ENCODE results near the gene HTRA1.

HTRA1 gene

DNA sequence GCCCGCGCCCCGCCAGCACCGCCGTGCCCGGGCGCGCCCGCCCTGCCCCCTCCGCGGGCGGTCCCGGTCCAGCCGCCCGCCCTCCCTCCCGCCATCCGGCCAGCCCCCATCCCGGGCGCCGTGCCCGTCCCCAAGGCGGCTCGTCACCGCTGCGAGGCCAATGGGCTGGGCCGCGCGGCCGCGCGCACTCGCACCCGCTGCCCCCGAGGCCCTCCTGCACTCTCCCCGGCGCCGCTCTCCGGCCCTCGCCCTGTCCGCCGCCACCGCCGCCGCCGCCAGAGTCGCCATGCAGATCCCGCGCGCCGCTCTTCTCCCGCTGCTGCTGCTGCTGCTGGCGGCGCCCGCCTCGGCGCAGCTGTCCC lies at the start of gene HTRA1:
HTRA1 (plus strand) TSS at position 187 of the 362 bp plus-strand sequence; CDS start at position 287, 100 bp downstream.
- peak; percentile 91 for DNase-seq (ENCODE audit: low read depth, low spot score)

DNA sequence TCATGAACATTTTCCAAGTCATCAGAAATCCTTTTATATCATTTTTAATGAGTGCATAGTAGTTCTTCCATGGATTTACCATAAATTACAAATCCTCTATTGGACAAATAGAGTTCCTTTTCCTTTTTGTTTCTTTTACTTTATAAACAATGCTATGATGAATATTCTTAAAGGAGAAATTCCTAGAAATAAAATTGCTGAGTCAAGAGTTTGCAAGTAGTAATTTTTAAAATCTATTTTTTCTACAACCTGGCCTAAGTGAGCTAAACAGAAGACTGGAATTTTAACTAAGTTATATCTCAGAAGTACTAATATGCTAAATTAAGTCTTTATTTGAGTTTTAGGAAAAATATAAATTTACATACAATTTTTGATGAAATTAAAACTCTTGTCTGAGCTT lies 48.0 kb upstream of the HTRA1 start:
- no peak for DNase-seq (ENCODE audit: low read depth, low spot score)

DNA sequence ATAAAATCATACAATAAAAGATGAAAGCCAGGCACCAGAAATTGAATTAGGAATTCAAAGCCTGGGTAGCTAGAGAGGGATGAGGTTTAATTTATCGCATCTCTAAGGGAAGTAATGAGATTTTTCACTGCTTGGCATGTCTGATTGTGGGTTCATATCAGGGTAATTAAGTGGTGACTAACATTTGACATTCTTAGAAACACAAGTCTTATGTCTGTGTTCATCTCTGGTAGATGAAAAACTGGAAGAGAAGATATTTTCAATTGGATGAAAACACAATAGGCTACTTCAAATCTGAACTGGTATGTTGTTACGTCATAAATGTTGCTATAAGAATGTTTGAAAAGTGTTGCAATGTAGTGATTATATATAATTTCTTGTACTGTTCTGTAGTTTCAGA lies 43.7 kb upstream of the HTRA1 start:
- peak; percentile 30 for DNase-seq (ENCODE audit: low read depth, low spot score)

DNA sequence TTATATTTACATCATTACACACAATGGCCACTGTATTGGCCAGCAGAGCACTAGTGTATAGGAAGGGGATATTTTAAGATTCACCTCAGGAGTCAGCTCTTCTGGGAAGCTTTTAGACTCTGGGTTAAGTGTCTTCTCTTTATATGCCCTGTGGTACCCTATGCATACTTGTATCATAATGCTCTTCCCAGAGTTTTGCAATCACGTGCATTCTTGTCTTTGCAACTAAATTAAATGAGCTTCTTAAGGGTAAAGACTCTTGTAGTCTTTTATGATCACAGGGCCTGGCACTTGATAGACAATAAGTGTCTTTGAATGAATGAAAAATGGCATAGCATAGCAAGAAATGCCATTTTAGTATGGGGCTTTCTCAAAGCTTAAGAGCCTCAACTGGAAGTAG lies 42.3 kb upstream of the HTRA1 start:
- no peak for DNase-seq (ENCODE audit: low read depth, low spot score)

DNA sequence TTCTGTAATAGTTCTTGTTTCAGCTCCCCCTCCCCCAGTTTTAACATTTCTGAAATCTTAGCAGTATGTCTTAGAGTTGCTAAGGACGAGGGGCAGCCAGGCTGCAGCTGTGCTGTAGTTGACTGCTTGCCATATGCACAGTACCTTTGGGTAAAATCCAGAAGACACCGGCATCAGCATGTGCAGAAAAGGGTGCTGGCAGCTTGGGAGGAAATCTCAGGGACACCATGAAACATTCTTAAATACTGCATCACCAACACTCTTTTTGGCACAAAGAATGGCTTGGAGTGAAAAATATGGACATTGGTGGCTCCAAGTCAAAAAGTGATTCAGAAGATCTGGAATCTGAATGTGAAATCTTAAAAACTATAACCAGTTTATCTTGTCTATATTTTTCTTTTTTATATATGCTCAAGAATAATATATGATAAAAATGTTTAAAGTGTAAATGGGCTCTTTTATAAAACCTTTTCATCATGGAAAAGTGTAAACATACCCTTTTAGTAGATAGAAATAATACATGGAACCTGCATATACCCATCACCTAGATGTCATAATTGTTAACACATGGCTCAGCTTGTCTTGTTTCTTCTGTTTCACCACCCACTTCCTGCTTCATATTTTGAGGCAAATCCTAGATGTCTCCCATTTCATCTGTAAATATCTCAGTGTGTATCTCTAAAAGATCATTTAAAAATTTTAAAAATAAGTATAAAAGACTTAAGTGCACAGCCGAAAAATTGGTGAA lies 41.3 kb upstream of the HTRA1 start:
- peak; percentile 28 for DNase-seq (ENCODE audit: low read depth, low spot score)

DNA sequence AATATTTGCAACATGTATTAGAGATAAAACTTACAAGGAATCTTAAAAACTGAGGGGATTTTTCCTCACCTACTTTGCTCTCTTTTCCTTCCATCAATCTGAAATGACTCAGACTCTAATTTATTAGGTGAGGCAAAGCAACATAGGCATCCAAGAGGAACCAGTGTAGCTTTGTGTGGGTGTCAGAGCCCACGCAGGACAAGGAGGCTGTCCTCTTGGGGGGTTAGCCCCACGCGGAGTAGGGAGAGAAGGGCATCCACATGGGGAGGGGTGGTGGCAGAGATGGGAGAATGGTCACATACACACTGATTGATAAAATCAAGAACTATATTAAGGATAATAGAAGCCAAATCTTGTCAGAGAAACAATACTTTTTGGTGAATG lies 40.7 kb upstream of the HTRA1 start:
- DNase-seq (ENCODE audit: low read depth, low spot score), result no peak

DNA sequence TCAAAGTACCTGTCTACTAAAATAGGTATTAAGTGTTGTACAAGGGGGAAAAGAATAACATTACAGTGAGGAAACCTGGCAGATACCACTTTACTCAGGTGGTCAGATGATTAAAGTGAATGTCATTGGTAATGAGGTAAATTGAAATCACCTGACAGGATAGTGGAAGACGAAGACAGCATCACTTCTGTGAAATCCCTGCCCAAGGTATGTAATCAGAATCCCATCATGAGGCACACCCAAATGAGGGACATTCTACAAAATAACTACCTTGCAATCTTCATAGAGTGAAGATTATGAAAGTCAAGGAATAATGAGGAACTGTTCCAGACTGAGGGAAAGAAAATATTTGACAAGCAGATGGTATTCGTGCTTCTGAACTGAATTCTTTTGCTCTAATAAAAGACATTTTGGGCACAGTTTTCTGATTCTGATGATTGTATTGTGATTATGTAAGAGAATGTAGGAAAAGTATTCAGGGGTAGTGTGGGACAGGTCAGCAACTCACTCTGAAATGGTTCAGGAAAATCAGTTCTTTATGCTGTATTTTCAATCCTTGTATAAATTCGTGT lies 40.2 kb upstream of the HTRA1 start:
- no peak for DNase-seq (ENCODE audit: low read depth, low spot score)

DNA sequence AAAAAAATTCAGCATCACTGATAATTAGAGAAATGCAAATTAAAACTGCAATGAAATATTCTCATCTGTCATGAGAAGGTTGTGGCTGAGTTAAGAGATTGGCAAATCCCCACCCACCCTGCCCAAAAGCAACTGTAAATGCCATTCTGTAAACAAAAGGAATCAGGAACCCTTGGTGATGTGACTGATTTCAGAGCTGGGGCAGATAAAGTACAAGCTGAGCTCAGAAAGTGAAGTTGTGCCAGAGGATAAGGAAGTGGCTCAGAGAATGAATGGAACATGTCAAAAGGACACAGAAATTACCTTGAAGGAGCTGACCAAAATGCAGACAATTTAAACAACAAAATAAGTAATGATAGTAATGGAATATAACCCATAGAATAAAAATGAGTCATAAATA lies 39.6 kb upstream of the HTRA1 start:
- DNase-seq (ENCODE audit: low read depth, low spot score), result no peak

DNA sequence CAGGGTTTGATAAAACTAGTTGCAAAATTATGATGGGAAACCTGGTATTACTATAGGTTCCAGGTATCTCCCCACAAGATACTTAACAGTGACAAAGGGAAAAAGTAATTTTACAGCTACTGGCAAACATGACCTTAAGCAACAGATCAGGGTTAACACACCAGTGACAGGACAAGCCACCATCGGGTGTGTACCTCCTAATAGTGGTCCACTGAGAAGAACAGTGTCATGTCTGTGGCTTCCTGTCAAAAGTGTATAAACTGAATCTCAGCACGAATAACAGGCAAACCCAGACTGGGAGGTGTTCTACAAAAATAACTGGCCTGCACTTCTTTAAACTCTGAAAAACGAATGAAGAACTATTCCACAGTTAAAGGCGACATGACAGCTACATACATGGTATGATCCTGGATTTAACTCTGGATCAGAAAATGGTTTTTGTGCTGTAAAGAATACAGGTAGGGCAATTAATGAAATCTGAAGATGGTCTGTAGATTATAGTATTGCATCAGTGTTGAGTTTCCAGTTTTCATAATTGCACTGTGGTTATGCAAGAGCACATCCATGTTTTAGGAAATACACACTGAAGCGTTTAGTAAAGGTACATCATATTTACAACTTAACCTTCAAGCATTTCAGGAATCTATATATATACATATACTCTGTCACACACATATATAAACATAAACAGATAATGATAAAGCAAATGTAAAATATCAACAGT lies 38.9 kb upstream of the HTRA1 start:
- no peak for DNase-seq (ENCODE audit: low read depth, low spot score)

DNA sequence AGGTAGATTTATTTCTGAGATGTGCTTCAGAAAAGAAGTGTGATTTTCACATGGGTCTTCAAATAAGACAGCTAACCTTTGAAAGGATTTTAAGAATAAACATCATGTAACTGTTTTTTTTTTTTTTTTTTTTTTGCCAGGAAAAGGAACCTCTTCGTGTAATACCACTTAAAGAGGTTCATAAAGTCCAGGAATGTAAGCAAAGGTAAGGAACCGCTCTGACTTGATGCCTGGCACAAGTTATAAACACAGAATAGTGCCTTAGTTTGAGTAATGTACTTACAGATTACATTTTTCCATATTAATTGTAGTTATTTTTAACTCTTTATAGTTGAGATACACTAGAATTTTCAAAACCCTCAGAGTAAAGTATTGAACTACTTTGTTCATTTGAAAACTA lies 37.3 kb upstream of the HTRA1 start:
- no peak for DNase-seq (ENCODE audit: low read depth, low spot score)

DNA sequence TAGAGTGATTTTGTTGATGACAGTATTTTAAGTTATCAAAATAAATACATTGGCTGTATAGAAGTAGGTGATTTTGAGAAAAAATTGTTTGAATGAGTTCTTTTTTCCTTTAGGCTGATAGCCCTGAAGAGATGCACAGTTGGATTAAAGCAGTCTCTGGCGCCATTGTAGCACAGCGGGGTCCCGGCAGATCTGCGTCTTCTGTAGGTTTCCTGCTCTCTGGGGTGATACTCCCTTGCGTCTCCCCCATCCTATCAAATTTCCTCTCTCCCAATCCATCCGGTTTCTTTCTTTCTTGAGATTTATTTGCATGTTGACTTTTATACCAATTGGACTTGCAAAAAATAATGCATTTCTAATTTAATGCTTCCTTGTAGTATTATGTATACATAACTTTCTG lies 34.5 kb upstream of the HTRA1 start:
- DNase-seq (ENCODE audit: low read depth, low spot score), result no peak

DNA sequence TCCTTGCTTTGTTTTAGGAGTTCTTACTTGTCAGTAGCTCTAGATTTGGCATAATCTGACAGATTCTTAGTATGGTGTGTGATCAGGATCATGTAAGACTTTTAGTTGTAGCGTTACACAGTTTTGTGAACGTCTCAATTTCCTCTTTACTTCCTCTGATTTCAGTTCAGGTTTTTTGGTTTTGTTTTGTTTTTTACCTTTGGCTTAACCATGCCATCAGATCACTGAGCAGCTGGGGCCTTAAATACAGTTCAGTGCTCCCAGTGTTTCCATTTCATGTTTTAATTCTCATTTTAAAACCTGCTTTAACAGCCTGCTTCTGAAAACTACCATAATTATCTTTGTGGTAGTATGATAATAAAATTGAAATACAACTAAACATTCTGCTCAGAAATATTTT lies 34.1 kb upstream of the HTRA1 start:
- DNase-seq (ENCODE audit: low read depth, low spot score), result no peak

DNA sequence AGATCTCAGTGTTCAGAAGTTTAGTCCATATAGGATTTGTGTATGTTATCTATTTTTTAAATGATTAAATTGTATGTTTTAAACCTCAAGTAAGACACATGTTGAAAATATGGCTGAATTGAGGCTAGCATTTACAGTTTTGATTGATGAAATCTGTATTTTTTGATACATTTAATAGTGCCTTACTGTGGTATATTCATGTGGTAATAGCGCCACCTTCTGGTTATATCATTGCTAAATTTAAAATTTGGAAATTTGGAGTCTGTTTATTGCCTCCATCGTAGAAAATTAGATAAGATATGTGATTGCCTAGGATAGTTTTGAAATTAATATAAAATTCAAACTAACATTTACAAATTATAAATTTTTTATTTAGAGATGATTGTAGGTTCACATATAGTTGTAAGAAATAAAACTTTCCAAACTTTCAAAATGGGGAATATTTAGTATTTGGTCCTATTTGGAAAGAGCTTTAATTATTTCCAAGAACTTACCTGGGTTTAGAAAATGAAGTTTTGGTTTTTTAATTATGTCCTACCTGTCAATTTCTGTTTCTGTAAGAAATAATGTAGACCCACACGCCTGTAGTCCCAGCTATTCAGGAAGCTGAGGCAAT lies 26.0 kb upstream of the HTRA1 start:
- peak; percentile 57 for DNase-seq (ENCODE audit: low read depth, low spot score)

DNA sequence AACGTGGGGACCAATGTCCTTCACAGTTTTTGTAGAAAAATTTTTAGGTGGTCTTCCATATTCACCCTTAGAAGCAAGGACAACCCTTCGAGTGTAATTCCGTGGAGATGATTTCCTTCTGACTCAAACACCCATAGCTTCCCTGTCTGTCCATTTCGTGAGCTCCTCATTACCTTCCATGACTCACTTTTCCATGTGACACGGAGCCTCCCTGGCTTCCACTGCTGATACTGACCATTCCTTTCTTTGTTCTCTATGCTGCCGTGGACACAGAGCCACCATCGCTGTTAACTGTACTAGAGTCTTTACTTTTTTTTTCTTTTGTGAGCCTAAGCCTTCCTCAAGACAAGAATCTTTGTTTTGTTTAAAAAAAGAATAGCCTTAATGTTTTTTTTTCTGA lies 19.4 kb upstream of the HTRA1 start:
- peak; percentile 76 for DNase-seq (ENCODE audit: low read depth, low spot score)

DNA sequence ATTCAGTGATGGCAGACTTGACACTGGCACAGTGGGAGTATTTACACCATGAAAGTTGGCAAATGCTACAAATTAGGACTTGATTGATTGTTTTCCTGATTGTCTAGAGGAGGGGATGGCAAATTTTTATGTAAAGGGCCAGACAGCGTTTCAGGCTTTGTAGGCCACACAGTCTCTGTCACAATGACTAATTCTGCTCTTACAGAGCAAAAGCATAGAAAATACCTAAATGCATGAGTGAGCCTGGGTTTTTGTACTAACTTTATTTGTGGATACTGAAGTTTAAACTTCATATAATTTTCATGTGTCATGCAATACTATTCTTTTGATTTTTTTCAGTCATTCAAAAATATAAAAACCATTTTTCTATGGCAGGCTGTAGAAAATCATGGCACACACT lies 15.9 kb upstream of the HTRA1 start:
- DNase-seq (ENCODE audit: low read depth, low spot score), result no peak

DNA sequence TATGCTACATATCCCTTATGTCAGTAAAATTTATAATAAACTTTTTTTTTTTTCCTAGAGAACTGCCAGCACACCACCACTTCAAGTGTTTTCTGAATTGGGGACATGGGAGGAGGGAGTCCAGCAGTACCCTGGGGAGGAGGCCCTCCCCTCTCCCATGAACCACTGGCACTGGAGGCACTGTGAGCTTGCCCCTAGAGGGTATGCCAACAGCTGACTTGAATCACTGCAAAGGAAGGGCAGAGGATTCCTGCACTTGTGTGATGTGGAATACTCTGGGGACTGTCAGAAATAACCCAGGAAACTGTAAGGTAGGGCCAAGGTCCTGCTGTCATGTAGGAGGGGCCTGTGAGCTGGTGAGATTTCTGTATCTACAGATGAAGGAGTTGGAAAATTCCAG lies 15.4 kb upstream of the HTRA1 start:
- no peak for DNase-seq (ENCODE audit: low read depth, low spot score)

DNA sequence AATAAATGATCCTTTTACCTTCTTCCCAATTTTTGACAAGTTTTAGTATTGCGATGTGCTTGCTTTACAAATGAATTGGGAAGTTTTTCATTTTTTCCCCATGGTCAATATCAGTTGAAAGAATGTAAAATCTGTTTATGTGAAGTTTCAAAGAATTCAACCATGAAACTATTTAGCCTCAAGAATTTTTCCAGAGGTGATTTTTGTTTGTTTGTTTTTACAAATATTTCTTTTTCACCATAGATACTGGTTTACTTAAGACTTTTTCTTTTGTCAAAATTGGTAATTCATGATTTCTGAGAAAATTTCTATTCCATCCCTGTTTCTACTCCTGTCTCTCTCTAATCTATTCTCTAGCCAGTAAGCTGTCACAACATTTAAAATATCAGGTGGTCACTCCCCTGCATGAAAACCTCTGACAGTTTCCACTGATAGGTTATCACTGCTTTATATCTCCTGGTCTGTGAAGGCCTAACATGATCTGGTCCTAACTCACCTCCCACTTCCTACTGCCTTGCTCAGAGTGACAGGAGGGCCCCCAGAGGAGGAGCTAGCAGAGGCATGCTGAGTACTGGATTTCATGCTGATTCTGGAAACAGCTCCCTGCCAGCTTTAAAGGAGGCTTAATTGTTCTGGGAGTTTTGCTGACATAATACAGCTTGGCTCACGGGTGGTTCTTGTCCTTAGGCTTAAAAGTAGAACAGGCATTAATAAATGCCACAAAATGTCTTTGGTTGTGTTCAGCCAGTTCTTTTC lies 14.5 kb upstream of the HTRA1 start:
- peak; percentile 16 for DNase-seq (ENCODE audit: low read depth, low spot score)

DNA sequence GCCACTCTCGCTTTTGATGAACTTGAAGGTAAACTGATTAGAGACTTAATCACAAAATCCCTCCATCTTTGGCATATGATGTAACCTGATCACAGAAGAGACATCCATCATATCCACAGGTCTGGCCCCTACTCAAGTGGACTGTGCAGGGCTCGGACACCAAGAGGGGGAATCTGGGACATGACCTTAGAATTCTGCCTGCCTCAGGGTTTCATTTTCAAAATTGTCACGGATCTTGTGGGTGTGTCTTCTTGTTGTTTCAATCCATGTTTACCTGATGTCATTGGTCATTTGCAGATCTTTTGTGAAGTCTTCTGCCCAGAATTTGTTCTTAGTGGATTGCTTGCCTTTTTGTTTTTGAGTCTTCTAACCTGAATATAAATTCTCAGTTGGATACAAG lies 12.8 kb upstream of the HTRA1 start:
- no peak for DNase-seq (ENCODE audit: low read depth, low spot score)

DNA sequence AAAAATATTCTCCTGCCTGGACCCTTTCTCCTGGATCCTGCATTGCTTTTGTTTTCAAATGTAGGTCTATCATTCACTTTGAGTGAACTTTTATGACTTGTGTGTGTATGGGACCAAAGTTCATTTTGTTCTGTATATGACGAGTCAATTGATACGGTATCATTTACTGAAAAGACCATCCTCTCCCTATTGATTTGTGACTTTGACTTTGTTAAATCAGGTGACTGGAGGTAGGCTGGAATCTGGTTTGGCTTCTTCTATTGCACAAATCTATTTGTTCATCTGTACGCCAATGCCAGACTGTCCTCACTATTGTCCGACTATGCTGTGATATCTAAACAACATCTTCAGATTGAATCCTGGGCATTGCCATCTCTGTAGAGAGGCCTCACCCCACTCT lies 12.2 kb upstream of the HTRA1 start:
- DNase-seq (ENCODE audit: low read depth, low spot score), result no peak

DNA sequence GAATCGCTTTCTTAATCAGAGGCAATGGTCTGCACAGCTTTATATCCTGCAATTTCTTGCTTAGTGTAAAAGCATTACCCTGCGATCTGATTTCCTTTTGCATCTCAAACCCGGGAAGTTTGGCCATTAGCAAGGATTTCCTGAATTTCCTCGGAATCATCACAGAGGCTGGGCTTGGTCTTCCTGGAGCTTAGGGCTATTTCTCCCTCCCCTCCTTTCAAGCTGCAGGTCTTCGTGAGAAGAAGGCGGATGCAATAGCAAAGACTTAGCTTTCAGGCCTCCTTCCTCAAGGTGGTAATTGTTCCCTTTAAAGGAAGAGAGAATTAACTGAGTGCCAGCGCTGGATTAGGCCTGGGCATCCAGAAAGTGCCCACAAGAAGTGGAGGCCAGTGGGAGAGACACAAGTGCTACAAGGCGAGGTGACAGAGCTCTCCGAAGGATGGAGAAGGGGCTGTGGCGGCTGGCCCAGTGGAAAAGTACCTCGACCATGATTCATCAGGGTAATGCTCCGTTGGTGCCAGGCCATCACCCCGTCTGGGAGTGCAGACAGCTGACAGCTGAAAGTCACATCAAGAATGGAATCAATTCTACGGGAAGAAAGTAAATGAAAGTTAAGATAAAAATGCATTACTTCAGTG lies 10.9 kb upstream of the HTRA1 start:
- DNase-seq (ENCODE audit: low read depth, low spot score), result peak; percentile 22

DNA sequence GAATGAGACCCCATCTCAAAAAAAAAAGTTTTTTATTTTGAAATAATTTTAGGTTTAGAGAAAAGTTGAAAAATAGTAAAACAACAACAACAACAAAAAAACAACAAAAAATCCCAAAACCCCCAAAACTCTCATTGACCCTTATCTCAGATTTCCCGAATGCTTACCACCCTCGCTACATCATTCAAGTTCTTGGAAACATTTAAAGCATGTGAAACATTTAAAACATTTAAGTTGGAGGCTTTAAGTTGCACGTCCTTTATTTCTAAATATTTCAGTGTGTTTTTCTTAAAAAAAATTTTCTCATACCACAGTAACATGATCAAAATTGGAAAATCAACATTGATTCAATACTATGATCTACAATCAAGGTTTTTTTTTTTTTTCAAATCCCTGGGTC lies 7.3 kb upstream of the HTRA1 start:
- DNase-seq (ENCODE audit: low read depth, low spot score), result no peak
